DND-41 (cell line): ENCODE results near the gene SWAP70.

Experiments
- EZH2 ChIP-seq: IDR thresholded peaks from 3 replicates; pipeline ENCODE4 v1.6.1; 2012; ENCODE audit warnings: borderline replicate concordance, low read depth, mild to moderate bottlenecking, moderate library complexity, low read length, inconsistent platforms; ENCODE audit not compliant: severe bottlenecking
- TF ChIP-seq, protein P1 (sequence below): IDR thresholded peaks from 2 replicates; pipeline ENCODE4 v1.5.1; 2012; ENCODE audit warnings: borderline replicate concordance, low read length, moderate library complexity, mild to moderate bottlenecking; ENCODE audit not compliant: poor library complexity, severe bottlenecking; ENCODE audit errors: extremely low read depth

DNA sequence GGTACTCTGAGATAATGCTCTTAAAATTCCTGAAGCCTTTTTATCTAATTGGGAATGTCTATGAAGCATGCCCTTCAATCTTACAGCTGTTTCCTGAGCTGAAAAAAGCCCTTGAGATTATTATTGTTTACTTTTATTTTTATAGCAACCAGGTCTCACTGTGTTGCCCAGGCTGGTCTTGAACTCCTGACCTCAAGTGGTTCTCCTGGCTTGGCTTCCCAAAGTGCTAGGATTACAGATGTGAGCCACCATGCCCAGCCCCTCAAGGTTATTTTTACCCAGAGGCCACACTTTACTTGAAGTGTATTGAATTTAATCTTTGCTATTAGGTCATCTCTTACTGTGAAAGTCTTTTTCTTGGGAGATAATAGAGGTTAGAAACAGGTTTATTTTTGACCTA is 7.0 kb upstream of the SWAP70 start:
- TF ChIP-seq, protein P1, sequence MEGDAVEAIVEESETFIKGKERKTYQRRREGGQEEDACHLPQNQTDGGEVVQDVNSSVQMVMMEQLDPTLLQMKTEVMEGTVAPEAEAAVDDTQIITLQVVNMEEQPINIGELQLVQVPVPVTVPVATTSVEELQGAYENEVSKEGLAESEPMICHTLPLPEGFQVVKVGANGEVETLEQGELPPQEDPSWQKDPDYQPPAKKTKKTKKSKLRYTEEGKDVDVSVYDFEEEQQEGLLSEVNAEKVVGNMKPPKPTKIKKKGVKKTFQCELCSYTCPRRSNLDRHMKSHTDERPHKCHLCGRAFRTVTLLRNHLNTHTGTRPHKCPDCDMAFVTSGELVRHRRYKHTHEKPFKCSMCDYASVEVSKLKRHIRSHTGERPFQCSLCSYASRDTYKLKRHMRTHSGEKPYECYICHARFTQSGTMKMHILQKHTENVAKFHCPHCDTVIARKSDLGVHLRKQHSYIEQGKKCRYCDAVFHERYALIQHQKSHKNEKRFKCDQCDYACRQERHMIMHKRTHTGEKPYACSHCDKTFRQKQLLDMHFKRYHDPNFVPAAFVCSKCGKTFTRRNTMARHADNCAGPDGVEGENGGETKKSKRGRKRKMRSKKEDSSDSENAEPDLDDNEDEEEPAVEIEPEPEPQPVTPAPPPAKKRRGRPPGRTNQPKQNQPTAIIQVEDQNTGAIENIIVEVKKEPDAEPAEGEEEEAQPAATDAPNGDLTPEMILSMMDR, result no peak
- no peak for TF ChIP-seq EZH2
